ENCODE results near the gene NCEH1.

DNA sequence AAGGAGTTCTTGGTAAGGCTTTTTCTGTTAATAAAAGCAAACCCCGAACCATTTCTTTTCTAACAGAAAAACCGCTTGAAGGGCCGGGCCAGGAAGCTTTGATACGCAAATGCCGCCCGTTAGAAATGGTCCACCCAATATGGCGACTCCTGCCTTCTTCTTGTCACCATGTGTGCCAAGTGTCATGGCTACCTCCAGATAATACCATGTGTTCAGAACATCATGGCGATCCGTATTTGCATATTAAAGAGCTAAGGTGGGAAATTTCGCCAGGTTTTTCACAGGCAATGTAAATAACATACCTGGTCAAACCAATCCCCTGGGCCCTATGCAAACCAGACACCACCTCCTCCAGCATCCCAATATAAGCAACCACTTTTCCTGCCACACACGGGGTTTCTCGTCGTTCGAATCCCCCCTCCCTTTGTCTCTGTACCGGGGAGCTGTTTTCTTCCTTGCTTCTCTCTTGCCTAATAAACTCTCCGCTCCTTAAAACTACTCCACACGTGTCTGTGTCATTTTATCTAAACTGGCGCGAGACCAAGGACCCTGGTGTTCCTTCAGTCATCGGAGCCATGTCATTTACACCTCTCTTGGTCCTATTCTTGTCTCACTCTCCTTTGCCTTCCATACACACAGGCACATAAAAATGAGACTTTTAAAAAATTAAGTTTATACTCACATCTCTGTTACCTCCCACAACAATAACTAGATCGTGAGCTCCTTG is 34.5 kb downstream of the NCEH1 start:
- TF ChIP-seq, protein P1, sequence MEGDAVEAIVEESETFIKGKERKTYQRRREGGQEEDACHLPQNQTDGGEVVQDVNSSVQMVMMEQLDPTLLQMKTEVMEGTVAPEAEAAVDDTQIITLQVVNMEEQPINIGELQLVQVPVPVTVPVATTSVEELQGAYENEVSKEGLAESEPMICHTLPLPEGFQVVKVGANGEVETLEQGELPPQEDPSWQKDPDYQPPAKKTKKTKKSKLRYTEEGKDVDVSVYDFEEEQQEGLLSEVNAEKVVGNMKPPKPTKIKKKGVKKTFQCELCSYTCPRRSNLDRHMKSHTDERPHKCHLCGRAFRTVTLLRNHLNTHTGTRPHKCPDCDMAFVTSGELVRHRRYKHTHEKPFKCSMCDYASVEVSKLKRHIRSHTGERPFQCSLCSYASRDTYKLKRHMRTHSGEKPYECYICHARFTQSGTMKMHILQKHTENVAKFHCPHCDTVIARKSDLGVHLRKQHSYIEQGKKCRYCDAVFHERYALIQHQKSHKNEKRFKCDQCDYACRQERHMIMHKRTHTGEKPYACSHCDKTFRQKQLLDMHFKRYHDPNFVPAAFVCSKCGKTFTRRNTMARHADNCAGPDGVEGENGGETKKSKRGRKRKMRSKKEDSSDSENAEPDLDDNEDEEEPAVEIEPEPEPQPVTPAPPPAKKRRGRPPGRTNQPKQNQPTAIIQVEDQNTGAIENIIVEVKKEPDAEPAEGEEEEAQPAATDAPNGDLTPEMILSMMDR (IDR thresholded peaks at IDR 0.05) = no peak
- no peak for TF ChIP-seq POLR2A (IDR thresholded peaks at IDR 0.05)
